Measurements from ENCODE around the gene ZNF277.
A peak's percentile ranks its signal among the peaks of the same experiment; 100 is the strongest.

Gene ZNF277

GRCh38 chr7:112185005-112185834 is 21.3 kb upstream of the ZNF277 start:
- no peak for DNase-seq

- no peak for DNase-seq
Measured at GRCh38 chr7:112186300-112186699, 20.2 kb upstream of the ZNF277 start.

GRCh38 chr7:112188257-112188656 is 18.2 kb upstream of the ZNF277 start:
- no peak for DNase-seq

GRCh38 chr7:112189691-112190090 is 16.8 kb upstream of the ZNF277 start:
- no peak for DNase-seq

GRCh38 chr7:112190120-112190519 is 16.4 kb upstream of the ZNF277 start:
- DNase-seq = no peak

- no peak for DNase-seq
Measured at GRCh38 chr7:112192236-112193154, 14.0 kb upstream of the ZNF277 start.

GRCh38 chr7:112193915-112194502 is 12.5 kb upstream of the ZNF277 start:
- DNase-seq = no peak

GRCh38 chr7:112195717-112196116 is 10.8 kb upstream of the ZNF277 start:
- no peak for DNase-seq

- DNase-seq = no peak
Measured at GRCh38 chr7:112197322-112197721, 9.2 kb upstream of the ZNF277 start.

GRCh38 chr7:112199035-112199655 is 7.3 kb upstream of the ZNF277 start:
- DNase-seq = no peak

- no peak for DNase-seq
Measured at GRCh38 chr7:112199672-112200071, 6.8 kb upstream of the ZNF277 start.

- DNase-seq = no peak
Measured at GRCh38 chr7:112201411-112201810, 5.1 kb upstream of the ZNF277 start.

- no peak for DNase-seq
Measured at GRCh38 chr7:112201839-112202238, 4.7 kb upstream of the ZNF277 start.

- no peak for DNase-seq
Measured at GRCh38 chr7:112202816-112203215, 3.7 kb upstream of the ZNF277 start.

- no peak for DNase-seq
Measured at GRCh38 chr7:112203365-112203739, 3.1 kb upstream of the ZNF277 start.

GRCh38 chr7:112204499-112205342 is 1.8 kb upstream of the ZNF277 start:
- no peak for DNase-seq

- peak; percentile 16 for DNase-seq
Measured at GRCh38 chr7:112205343-112206237, 905 bp upstream of the ZNF277 start.

GRCh38 chr7:112206991-112207592 is 597 bp downstream of the ZNF277 start:
- DNase-seq = no peak

GRCh38 chr7:112207765-112208164 is 1.3 kb downstream of the ZNF277 start:
- no peak for DNase-seq

GRCh38 chr7:112211348-112211907 is 4.9 kb downstream of the ZNF277 start:
- no peak for DNase-seq
